CD4-positive, alpha-beta T cell treated with Interleukin-15 for 4 hours (primary cell): Measurements from ENCODE around the gene ATAD1.

Experiments used
- DNase-seq: peaks from one replicate; pipeline ENCODE4 v3.0.0-alpha.2; 2020; ENCODE audit warnings: low spot score

ATAD1 gene

DNA sequence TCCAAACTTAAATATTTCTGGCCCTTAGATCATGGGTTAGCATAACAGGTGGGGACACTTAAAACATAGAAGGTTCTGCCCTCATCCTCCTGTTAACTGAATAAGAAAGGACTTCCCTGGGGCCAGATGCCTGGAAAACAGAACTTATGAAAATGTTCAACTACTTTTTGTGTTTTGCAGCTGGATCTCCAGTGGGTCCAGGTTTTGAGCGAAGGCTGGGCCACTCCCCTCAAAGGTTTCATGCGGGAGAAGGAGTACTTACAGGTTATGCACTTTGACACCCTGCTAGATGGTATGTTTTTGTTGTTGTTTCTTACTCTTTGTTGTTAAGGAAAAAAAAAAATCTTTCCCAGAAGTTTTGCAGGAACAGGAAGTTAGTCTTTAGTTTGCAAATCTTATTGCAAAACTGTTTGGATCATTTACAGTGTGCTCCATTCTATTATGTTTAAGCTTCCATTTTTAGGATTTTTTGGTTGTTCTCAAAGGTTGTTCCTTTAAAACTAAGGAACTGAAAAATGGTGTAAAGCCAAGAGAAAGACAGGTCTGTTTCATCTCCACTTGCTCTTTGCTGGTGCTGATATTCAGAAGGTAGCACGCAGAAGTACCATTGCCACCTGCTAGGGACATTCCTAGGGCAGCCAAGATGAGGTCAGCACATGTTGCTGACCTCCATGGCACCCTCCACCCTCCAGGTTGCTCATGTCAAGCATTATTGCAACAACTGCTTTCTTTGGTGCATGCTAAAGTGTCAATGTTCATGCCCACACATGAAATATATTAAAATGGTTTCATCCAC lies 102.3 kb downstream of the ATAD1 start:
- no peak for DNase-seq

DNA sequence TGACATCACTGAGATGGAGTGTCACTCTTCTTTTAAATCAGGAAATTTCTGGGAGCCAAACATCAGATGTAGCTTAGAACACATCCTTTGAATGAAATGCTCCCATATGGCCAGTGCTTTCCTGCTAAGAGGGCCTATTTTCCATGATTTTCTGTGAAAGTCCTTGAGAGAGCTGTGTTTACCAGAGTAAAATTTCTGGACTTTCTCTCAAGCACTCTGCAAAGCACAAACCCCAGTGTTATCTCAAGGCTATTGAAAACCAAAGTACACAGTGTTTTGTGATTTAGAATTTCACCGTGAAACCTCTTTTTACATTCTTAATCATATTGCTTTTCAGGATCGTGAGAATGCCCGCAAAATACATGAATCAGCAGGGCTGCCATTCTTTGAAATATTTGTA lies 104.3 kb downstream of the ATAD1 start:
- no peak for DNase-seq

DNA sequence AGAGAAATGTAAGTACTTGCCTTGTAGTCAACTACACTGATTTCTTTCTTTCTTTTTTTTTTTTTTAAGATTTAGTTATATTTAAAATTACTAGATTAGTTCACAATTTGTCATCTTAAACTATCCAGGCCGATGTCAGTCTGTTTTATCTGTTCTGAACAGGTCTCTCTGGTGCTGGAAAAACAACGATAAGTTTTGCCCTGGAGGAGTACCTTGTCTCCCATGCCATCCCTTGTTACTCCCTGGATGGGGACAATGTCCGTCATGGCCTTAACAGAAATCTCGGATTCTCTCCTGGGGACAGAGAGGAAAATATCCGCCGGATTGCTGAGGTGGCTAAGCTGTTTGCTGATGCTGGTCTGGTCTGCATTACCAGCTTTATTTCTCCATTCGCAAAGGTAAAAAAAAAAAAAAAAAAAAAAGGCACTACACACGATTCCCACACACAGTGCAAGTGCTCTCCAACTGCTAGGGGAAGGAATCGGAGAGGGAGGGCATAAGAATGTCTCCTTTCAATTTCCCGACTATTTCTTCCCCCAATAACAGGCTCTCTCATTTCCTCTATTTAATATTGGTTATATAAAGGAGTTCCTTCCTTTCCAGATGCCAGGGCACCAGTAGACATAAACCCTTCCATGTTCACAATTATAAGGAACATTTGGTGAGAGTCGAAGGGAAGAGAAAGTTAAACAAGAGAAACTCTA lies 105.0 kb downstream of the ATAD1 start:
- DNase-seq = no peak

DNA sequence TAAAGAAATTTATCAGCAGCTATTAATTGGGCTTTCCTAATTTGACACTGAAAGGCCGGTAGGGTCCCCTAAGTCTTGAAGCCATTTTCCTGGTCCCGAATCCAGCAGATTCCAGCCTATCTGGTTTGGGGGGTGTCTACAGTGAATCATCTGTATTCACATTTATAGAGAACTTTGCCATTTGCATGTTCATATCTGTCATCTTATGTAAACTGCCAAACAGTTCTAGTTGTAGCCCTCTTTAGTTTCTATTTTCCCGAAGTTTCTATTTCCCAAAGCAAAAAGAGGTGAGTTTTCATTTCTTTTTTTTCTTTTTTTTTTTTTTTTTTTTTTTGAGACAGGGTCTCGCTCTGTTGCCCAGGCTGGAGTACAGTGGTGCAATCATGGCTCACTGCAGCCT lies 110.8 kb downstream of the ATAD1 start:
- DNase-seq = no peak

DNA sequence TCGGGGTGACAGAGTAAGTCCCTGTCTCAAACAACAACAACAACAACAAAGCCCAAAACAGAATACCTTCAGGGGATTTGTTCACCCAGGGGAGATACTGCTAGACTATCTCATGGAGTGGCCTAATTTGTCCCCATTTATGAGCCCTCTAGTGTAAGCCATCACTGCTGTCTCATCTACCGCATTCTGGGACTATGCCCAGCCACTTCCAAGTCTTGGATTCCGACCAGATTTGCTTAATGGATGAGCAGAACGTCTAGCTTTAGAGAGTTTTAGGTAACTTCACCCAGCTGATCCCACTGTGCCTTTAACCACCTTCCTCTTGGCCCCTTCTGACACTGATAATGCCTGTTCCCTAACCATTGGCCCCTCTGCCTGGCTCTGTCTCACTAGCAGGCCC lies 111.3 kb downstream of the ATAD1 start:
- DNase-seq = no peak

DNA sequence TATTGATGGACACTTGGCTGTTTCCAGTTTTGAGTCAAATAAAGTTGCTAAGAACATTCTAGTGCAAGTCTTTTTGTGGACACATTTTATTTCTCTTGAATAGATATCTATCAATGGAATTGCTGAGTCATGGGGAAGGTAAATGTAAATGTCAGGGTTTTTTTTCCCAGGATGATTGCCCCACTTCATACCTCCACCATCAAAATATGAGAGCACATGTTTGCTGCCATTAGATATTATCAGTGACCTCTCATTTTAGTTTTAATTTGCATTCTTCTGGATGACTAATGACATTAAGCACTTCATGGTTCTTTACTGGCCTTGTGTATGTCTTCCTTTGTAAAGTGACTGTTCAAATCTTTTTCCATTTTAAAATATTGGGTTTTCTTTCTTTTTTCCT lies 112.7 kb downstream of the ATAD1 start:
- no peak for DNase-seq

DNA sequence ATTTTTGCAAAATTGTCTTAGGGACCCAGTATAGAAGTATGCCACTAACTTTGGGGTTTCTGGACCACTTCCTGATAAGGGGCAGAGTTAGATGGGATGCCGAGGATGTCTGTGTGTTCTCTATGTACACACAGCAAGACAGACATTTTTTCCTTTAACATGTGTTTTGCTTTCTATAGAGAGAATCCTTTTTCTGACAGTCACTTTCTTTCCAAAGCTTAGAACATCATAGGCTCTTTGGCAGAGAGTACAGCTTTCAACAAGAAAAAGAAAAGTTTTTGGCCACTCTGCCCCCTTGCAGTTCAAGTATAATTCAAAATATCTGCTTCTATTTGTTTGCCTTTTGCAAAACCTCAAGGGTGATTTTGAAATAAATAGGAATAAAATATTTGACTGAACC lies 114.3 kb downstream of the ATAD1 start:
- no peak for DNase-seq

DNA sequence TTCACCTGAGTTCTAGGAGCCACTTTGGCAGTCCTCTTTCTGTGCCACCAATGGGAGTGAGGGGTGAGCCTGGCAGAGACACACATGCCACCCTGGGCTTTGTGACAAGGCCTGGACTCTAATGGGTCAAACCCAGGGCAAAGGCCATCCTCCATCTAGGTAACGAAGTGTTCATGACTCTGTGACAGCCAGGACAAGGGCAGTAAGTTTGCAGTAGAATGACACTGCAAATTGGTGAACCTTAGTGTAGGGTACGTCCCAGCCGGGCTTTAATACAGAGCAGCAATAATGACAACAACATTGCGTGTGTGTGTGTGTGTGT lies 115.1 kb downstream of the ATAD1 start:
- DNase-seq = no peak

DNA sequence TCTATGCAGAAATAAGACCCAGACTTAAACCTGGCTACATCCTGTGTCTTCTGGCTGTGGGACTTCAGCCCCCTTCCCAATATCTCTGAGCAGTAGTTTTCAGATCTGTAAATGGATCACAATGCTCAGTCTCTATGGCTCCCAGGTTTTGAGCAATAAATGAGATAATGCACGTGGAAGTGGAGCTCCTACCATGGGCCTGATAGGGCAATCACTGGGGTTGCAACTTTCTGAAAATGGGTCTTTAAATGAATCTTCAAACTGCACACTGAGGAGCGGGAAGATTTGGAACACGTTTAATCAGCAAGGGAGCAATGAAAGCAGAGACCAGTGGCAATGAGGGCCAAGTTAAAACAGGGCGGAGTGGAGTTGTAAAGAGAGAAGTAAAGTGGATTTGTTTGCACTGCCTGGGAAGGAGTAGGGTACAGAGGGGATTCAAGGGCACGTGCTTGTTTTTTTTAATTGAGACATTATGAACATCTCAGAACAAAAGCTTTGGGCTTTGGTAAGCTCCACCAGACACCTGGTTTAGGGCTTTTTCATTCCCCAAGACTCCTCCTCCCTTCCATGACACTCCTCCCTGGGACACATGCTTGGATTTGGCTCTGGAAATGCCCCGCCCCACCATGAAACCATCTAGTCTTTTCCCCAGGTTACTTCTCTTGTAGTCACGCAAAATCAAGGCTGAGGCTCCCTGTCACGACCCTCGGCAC lies 115.6 kb downstream of the ATAD1 start:
- no peak for DNase-seq
